Measurements from ENCODE around the gene MYH10.

The MYH10 gene

DNA sequence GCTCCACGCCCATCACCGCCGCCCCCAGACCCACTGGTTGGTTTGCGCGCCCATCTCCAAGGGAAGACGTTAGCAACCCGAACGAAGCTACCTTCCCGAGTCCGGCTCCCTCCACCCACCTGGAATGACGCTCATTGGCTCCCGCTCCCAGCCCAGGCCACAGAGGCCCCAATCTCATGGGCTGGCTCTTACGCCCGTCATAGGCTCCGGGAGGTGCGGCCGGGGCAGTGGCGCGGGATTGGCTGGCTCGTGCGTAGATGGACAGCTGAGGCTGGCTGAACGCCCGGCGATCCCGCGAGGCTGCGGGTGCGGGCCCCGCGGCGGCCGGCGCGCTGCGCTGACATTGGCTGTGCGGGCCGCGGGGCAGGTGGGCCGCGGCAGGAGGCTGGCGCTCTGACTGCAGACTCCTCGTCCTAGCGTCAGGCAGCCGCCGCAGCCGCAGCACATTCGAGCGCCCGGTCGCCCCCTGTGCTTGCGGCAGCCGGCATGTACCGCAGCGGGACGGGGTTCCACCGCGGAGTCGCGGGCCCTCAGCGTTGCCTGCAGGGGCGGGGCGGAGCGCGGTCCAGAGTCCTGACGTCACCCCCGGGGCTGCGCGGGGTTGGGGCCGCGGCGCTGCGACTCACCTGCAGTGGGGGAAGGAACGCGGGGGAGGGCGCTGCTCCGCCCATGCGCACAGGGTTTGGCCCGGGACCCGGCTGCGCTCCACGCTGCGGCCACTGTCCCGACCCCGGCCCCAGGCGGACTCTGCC is 453 bp upstream of the MYH10 start:
- H3K4me1 ChIP-seq (ENCODE audit: low read length), result peaks cover 5% of the 10 kb centered on the region
- H3K9me2 ChIP-seq (replicated peaks; ENCODE audit: insufficient read depth, low read length), result no peaks in the 10 kb centered on the region
- H3K27ac ChIP-seq (ENCODE audit: low read length), result peak overlapping the region; percentile 78; the same call in 1 of the 2 replicates
- no peaks in the 10 kb centered on the region for H3K36me3 ChIP-seq (replicated peaks; ENCODE audit: insufficient read depth, low read length)
- no peaks in the 10 kb centered on the region for H3K27me3 ChIP-seq (replicated peaks; ENCODE audit: insufficient read depth, low read length)
- peak overlapping the region; percentile 90 for H3K9ac ChIP-seq (ENCODE audit: low read length)
- H3K79me2 ChIP-seq (ENCODE audit: low read length), result peaks cover 36% of the 10 kb centered on the region
- peak; percentile 99 for DNase-seq
- no peaks in the 10 kb centered on the region for H3K9me3 ChIP-seq (replicated peaks; ENCODE audit: insufficient read depth, low read length)
- no peaks in the 10 kb centered on the region for H4K20me1 ChIP-seq (ENCODE audit: insufficient read depth, low read length)
- no peak for TF ChIP-seq EZH2phosphoT487 (IDR thresholded peaks at IDR 0.05; ENCODE audit: low read length)
- TF ChIP-seq, protein P1, sequence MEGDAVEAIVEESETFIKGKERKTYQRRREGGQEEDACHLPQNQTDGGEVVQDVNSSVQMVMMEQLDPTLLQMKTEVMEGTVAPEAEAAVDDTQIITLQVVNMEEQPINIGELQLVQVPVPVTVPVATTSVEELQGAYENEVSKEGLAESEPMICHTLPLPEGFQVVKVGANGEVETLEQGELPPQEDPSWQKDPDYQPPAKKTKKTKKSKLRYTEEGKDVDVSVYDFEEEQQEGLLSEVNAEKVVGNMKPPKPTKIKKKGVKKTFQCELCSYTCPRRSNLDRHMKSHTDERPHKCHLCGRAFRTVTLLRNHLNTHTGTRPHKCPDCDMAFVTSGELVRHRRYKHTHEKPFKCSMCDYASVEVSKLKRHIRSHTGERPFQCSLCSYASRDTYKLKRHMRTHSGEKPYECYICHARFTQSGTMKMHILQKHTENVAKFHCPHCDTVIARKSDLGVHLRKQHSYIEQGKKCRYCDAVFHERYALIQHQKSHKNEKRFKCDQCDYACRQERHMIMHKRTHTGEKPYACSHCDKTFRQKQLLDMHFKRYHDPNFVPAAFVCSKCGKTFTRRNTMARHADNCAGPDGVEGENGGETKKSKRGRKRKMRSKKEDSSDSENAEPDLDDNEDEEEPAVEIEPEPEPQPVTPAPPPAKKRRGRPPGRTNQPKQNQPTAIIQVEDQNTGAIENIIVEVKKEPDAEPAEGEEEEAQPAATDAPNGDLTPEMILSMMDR (IDR thresholded peaks at IDR 0.05; ENCODE audit: low read length), result peak; percentile 39
- peaks cover 10% of the 10 kb centered on the region; the same call in 1 of the 2 replicates for H3F3A ChIP-seq (ENCODE audit: insufficient read depth, low read length)
- H3K4me2 ChIP-seq (ENCODE audit: low read depth, low read length), result peak overlapping the region; percentile 87
- H3K4me3 ChIP-seq (ENCODE audit: low read length), result peak overlapping the region; percentile 96
- H2AFZ ChIP-seq (ENCODE audit: low read length), result peak overlapping the region; percentile 94

DNA sequence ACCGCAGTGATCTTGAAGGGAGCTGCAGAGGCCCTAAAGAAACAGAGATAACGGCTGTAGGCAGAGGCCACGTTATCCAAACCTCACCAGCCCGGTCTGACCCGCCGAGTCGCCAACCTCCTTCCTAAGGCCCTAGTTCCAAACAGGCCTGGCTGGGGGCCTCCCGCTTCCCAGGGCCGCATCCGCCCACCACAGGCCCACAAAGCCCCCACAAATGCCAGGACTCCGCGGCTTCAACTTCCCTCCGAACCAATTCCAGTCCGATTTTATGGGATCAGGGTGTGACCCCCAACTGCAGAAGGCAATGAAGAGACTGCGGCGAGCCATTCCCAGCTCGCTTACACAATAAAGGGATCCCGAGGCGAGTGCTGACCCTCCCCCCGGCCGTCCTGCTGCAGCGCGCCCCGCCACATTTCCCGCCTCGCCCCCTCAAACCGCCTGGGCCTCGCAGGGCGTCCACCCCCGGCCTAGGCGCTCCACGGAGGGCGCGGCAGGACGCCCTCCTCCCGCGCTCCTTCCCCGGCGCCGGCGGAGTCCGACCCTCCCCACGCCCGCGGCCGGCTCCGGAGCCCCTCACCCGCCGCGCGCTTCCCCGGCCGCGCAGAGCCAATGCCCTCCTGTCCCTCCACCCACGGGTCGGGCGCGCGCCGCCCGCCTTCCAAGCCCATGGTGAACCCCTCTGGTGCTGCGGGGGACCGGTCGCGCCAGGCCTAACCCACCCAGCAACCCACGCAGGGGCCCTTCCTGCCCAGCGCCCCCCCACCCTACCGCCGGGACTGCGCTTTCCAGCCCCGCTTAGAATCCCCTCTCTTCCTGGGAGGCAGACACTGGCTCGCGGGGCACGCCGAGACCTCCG is 926 bp downstream of the MYH10 start:
- Histone ChIP-seq H3K27ac (ENCODE audit: low read length) (no peak overlapping the region), H3K79me2 (ENCODE audit: low read length) (peaks cover 40% of the 10 kb centered on the region), H3K36me3 (replicated peaks; ENCODE audit: insufficient read depth, low read length) (no peaks in the 10 kb centered on the region), H3K9ac (ENCODE audit: low read length) (peak overlapping the region; percentile 90), H4K20me1 (ENCODE audit: insufficient read depth, low read length) (no peaks in the 10 kb centered on the region), H3K4me3 (ENCODE audit: low read length) (peak overlapping the region; percentile 96), H3K4me1 (ENCODE audit: low read length) (peaks cover 5% of the 10 kb centered on the region), H3K9me2 (replicated peaks; ENCODE audit: insufficient read depth, low read length) (no peaks in the 10 kb centered on the region), H3K27me3 (replicated peaks; ENCODE audit: insufficient read depth, low read length) (no peaks in the 10 kb centered on the region), H3F3A (ENCODE audit: insufficient read depth, low read length) (peaks cover 10% of the 10 kb centered on the region; the same call in 1 of the 2 replicates), H3K4me2 (ENCODE audit: low read depth, low read length) (peak overlapping the region; percentile 81), H2AFZ (ENCODE audit: low read length) (peak overlapping the region; percentile 91), H3K9me3 (replicated peaks; ENCODE audit: insufficient read depth, low read length) (no peaks in the 10 kb centered on the region)
- no peak for DNase-seq
- TF ChIP-seq, protein P1 (IDR thresholded peaks at IDR 0.05; ENCODE audit: low read length), result no peak
- no peak for TF ChIP-seq EZH2phosphoT487 (IDR thresholded peaks at IDR 0.05; ENCODE audit: low read length)
- no peak for TF ChIP-seq EZH2 (optimal IDR thresholded peaks at IDR 0.05; ENCODE audit: low read depth, low read length)

DNA sequence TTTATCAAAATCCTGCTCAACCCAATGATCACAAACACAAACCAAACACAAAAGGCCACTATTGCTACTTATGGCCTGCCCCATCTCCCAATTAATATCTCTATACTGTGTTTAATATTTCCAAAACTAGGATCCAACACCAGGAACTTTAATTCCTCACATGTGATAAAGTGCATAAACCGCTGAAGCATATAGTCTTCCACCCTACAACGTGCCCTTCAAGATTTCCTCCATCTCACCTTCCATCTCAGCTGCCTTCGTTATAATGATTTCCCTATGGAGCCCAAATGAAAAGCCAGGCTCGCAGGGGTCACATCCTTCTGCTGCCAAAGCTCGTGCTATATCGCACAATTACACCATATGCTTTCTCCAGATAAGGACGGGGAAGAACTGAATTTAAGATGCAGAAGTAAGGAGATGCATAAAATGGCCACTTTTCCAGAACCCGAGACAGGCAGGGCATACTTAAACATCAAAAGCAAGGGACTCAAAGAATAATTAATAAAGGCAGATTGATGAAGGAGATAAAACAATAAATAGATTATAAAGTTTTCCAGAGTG is 1.8 kb downstream of the MYH10 start:
- H3K9me3 ChIP-seq (replicated peaks; ENCODE audit: insufficient read depth, low read length), result no peaks in the 10 kb centered on the region
- H3K9ac ChIP-seq (ENCODE audit: low read length), result no peak overlapping the region
- no peaks in the 10 kb centered on the region for H4K20me1 ChIP-seq (ENCODE audit: insufficient read depth, low read length)
- H3K36me3 ChIP-seq (replicated peaks; ENCODE audit: insufficient read depth, low read length), result no peaks in the 10 kb centered on the region
- peaks cover 40% of the 10 kb centered on the region for H3K79me2 ChIP-seq (ENCODE audit: low read length)
- no peaks in the 10 kb centered on the region for H3K9me2 ChIP-seq (replicated peaks; ENCODE audit: insufficient read depth, low read length)
- no peak overlapping the region for H2AFZ ChIP-seq (ENCODE audit: low read length)
- no peaks in the 10 kb centered on the region for H3K27me3 ChIP-seq (replicated peaks; ENCODE audit: insufficient read depth, low read length)
- H3K27ac ChIP-seq (ENCODE audit: low read length), result no peak overlapping the region
- no peak overlapping the region for H3K4me2 ChIP-seq (ENCODE audit: low read depth, low read length)
- no peak for DNase-seq
- peaks cover 10% of the 10 kb centered on the region; the same call in 1 of the 2 replicates for H3F3A ChIP-seq (ENCODE audit: insufficient read depth, low read length)
- TF ChIP-seq EZH2 (optimal IDR thresholded peaks at IDR 0.05; ENCODE audit: low read depth, low read length), result no peak
- TF ChIP-seq, protein P1 (IDR thresholded peaks at IDR 0.05; ENCODE audit: low read length), result no peak
- TF ChIP-seq EZH2phosphoT487 (IDR thresholded peaks at IDR 0.05; ENCODE audit: low read length), result no peak
- H3K4me1 ChIP-seq (ENCODE audit: low read length), result peaks cover 5% of the 10 kb centered on the region
- no peak overlapping the region for H3K4me3 ChIP-seq (ENCODE audit: low read length)

All from MM.1S (cell line).